Smooth muscle cell (in vitro differentiated cells): ENCODE data around the gene SHISA5. TPM values are rescaled to one million over a fixed set of nuclear protein-coding genes. Genes with fewer than 3 reads are reported as not detected.

Experiments
- DNase-seq: peaks from one replicate; lab custom pipeline; 2025; ENCODE audit not compliant: unreplicated experiment; lab: John Stamatoyannopoulos, UW
- H2AFZ ChIP-seq: fragments of 200-600 bp; sonication (generic); 2 replicates; pipeline ENCODE4 v1.6.0; 2016; ENCODE audit warnings: antibody characterized with exemption, low read depth, mild to moderate bottlenecking
- H3F3A ChIP-seq: fragments of 200-600 bp; sonication (generic); 2 replicates; pipeline ENCODE4 v1.6.0; 2017; ENCODE audit warnings: antibody characterized with exemption, low read depth
- H3K27ac ChIP-seq: fragments of 200-600 bp; sonication (generic); 2 replicates; pipeline ENCODE4 v1.5.1; 2016; ENCODE audit warnings: low read depth, mild to moderate bottlenecking
- H3K27me3 ChIP-seq: fragments of 200-600 bp; sonication (generic); 2 replicates; pipeline ENCODE4 v1.6.1; 2016; ENCODE audit warnings: low read depth, mild to moderate bottlenecking
- H3K36me3 ChIP-seq: fragments of 200-600 bp; sonication (generic); 2 replicates; pipeline ENCODE4 v1.5.1; 2016; ENCODE audit warnings: low read depth
- H3K4me1 ChIP-seq: fragments of 200-600 bp; sonication (generic); 2 replicates; pipeline ENCODE4 v1.5.1; 2016; ENCODE audit warnings: low read depth
- H3K4me2 ChIP-seq: fragments of 200-600 bp; sonication (generic); 2 replicates; pipeline ENCODE4 v1.6.0; 2016; ENCODE audit warnings: mild to moderate bottlenecking
- H3K4me3 ChIP-seq: fragments of 200-600 bp; sonication (generic); 2 replicates; pipeline ENCODE4 v1.5.1; 2016; ENCODE audit warnings: mild to moderate bottlenecking
- H3K79me2 ChIP-seq: fragments of 200-600 bp; sonication (generic); 2 replicates; pipeline ENCODE4 v1.6.0; 2016; ENCODE audit warnings: low read depth, mild to moderate bottlenecking
- H3K9ac ChIP-seq: fragments of 200-600 bp; sonication (generic); 2 replicates; pipeline ENCODE4 v1.6.0; 2016; ENCODE audit warnings: low read depth
- H3K9me3 ChIP-seq: fragments of 200-600 bp; sonication (generic); replicated peaks from 2 replicates; pipeline ENCODE4 v1.5.1; 2016; ENCODE audit warnings: low read depth
- H4K20me1 ChIP-seq: fragments of 200-600 bp; sonication (generic); 2 replicates; pipeline ENCODE4 v1.6.0; 2016; ENCODE audit warnings: low read depth
- CTCF ChIP-seq: fragments of 200-600 bp; sonication (generic); IDR thresholded peaks from 2 replicates; pipeline ENCODE4 v1.5.1; 2017; ENCODE audit warnings: borderline replicate concordance, mild to moderate bottlenecking, antibody characterized with exemption; ENCODE audit not compliant: insufficient read depth, poor library complexity, severe bottlenecking
- WGBS: methylation state at CpG from one replicate; pipeline ENCODE4 v1.1.7; 2016; ENCODE audit warnings: low lambda C conversion rate; 5-methylcytosine and 5-hydroxymethylcytosine counted together
- polyA plus RNA-seq: library from polyadenylated mRNA; unstranded; fragments of >200 nt; fragmentation: Nextera tagmentation; extraction: Ambion mirVana; gene quantifications from 2 replicates; pipeline ENCODE4 v1.2.1, GENCODE V29; 2016
- total RNA-seq: library from RNA; depleted of rRNA; stranded (reverse); fragments of >200 nt; gene quantifications from 2 replicates; pipeline ENCODE4 v1.2.3, GENCODE V29; 2014

The SHISA5 gene
- total and polyA plus RNA-seq, 2 experiments from 2014 or later = 124 to 333 TPM

GRCh38 chr3:48548729-48549705 is 45.0 kb upstream of the SHISA5 start:
- no peaks in the 10 kb centered on the region for H3K4me1 ChIP-seq
- peak; percentile 17 for DNase-seq
- peak; percentile 85 for TF ChIP-seq CTCF
- WGBS = 73% methylated on average over 10 of the region's 10 CpGs
- no peaks in the 10 kb centered on the region for H3F3A ChIP-seq
- H3K4me2 ChIP-seq = no peak overlapping the region
- no peak overlapping the region for H3K9ac ChIP-seq
- H2AFZ ChIP-seq = no peak overlapping the region
- peaks cover 99% of the 10 kb centered on the region for H4K20me1 ChIP-seq
- no peak overlapping the region for H3K27ac ChIP-seq
- no peaks in the 10 kb centered on the region for H3K9me3 ChIP-seq
- H3K27me3 ChIP-seq = no peaks in the 10 kb centered on the region
- no peak overlapping the region for H3K4me3 ChIP-seq
- H3K79me2 ChIP-seq = peaks cover 24% of the 10 kb centered on the region
- peaks cover 13% of the 10 kb centered on the region for H3K36me3 ChIP-seq

GRCh38 chr3:48548126-48548525 is 44.2 kb upstream of the SHISA5 start:
- no peaks in the 10 kb centered on the region for H3K27me3 ChIP-seq
- peaks cover 13% of the 10 kb centered on the region for H3K36me3 ChIP-seq
- no peak for TF ChIP-seq CTCF
- H4K20me1 ChIP-seq = peaks cover 99% of the 10 kb centered on the region
- H3F3A ChIP-seq = no peaks in the 10 kb centered on the region
- no peaks in the 10 kb centered on the region for H3K4me1 ChIP-seq
- peaks cover 16% of the 10 kb centered on the region for H3K79me2 ChIP-seq
- DNase-seq = no peak
- no peak overlapping the region for H3K4me2 ChIP-seq
- WGBS = 95% methylated on average over 5 of the region's 5 CpGs
- H3K9me3 ChIP-seq = no peaks in the 10 kb centered on the region
- H3K4me3 ChIP-seq = no peak overlapping the region
- no peak overlapping the region for H3K27ac ChIP-seq
- H3K9ac ChIP-seq = no peak overlapping the region
- H2AFZ ChIP-seq = no peak overlapping the region

GRCh38 chr3:48546203-48546829 is 42.3 kb upstream of the SHISA5 start:
- Histone ChIP-seq H3K36me3 (peaks cover 13% of the 10 kb centered on the region), H3K9me3 (no peaks in the 10 kb centered on the region), H3K79me2 (no peaks in the 10 kb centered on the region), H3K4me3 (no peak overlapping the region), H3K27ac (no peak overlapping the region), H3K27me3 (no peaks in the 10 kb centered on the region), H3K9ac (no peak overlapping the region), H3F3A (no peaks in the 10 kb centered on the region), H2AFZ (no peak overlapping the region), H3K4me2 (no peak overlapping the region), H4K20me1 (peaks cover 97% of the 10 kb centered on the region), H3K4me1 (no peaks in the 10 kb centered on the region)
- no peak for DNase-seq
- 95% methylated on average over 4 of the region's 4 CpGs for WGBS
- no peak for TF ChIP-seq CTCF
